EL (cell line): ENCODE data around the gene ITGB3.

ENCODE experiments used
- DNase-seq: peaks from one replicate; pipeline ENCODE4 v3.0.0-alpha.2; 2016

The ITGB3 gene

DNA sequence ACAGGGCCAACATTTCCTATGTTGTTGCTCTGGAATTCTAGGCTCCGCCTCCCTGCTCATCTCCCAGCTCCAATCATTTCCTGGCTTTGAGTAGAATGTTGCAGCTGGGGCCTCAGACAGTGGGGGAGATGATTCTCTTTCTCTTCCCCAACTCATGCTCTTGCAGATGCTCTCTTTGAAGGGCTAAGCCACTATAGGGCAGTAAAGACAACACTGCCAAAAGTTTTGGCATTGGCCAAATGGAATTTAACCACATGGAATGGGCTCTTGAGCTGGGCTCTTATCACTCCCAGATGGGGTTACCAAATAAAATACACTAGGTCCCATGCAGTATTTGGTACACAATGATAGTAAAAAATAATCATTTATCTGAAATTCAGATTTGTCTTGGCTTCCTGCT lies 50.6 kb downstream of the ITGB3 start:
- DNase-seq, result peak; percentile 18

DNA sequence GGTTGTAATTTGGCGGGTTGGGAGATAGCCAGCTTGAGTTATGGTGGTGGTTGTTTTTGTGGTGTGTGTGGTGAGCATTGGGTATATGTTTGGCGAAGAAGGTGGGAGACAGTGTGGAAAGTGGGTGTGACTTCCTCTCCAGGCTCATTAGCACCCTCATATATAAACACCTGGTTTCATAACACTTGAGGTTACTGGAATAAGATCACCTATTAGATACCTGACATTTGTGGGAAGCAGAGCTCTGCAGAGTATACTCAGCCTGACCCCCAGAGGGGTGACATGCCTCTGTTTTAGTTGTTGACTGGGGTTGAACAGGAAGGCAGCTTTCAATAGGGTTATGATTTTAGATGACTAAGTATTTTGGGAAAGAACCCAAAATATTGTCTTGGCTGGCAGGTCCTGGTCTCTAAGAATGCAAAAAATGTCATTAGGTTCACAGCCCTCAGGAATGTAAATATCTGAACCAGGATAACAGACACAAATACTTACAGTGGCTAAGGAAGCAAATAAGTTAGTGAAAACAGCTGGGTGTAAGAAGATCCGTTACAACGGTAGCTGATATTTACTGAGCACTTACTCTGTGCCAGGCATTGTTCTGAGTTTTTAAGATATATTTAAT lies 51.8 kb downstream of the ITGB3 start:
- peak; percentile 95 for DNase-seq

DNA sequence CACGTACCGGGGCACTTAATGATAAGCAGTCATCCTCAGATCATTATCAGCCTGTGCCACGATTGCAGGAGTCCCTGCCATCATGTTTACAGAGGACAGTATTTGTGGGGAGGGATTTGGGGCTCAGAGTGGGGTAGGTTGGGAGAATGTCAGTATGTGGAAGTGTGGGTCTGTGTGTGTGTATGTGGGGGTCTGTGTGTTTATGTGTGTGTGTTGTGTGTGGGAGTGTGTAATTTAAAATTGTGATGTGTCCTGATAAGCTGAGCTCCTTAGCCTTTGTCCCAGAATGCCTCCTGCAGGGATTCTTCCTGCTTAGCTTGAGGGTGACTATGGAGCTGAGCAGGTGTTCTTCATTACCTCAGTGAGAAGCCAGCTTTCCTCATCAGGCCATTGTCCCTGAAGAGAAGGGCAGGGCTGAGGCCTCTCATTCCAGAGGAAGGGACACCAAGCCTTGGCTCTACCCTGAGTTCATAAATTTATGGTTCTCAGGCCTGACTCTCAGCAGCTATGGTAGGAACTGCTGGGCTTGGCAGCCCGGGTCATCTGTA lies 56.6 kb downstream of the ITGB3 start:
- DNase-seq, result no peak

DNA sequence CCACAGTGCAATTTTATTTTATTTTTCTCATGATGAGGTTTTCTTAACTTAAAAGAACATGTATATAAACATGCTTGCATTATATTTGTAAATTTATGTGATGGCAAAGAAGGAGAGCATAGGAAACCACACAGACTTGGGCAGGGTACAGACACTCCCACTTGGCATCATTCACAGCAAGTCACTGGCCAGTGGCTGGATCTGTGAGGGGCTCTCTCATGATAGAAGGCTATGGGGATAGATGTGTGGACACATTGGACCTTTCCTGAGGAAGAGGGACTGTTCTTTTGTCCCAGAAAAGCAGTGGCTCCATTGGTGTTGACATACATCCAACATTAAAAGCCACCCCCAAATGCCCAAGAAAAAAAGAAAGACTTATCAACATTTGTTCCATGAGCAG lies 57.8 kb downstream of the ITGB3 start:
- DNase-seq, result no peak

DNA sequence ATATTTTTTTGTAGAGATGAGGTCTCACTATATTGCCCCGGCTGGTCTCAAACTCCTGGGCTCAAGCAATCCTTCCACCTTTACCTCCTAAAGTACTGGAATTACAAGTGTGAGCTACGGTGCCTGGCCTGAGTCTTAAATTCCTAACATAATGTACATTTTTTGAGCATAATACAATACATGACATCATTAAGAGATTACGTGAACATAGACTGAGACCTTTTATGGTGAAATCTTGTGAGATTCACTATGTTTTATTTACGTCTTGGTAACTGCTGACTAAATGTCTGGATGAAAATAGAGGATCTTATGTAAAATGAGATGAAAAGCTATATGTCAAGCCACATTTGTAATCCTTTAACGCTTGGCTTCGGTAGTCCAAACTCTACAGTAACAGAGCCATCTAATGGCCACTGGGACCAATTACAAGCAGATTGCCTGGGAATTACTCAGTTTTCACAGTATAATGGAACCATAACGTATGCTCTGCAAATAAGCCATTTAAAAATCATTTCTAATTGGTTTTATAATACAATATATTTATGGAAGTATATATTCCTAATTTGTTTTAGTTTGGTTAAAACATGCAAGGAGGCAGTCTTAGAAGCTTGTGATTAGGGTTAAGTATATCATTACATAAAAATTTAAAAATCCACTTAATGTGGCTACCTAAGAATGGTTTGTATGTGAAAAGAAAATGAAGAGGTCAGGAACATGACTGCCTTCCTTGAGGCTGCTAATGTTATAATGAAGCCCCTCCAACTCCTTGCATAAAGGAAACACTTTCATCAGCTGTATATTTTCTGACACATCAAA lies 62.0 kb downstream of the ITGB3 start:
- DNase-seq, result peak; percentile 86

DNA sequence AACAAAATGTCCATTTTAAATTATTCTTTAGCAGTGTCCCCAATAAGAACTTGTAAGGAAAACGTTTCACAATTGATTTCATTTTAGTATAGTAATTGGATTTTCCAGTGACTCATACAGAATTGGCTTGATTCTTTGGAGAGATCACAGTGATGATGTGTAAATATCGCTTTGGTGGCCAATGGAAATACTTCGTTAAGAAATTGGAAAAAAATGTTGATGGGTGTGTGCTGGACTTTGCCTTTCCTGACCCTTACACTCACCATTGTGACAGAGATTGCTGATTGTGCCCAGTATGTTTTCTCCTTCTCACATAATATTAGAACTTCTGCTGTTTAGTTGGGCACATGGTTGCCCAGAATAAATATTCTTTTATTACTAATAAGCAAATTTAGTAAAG lies 62.7 kb downstream of the ITGB3 start:
- DNase-seq, result peak; percentile 56

DNA sequence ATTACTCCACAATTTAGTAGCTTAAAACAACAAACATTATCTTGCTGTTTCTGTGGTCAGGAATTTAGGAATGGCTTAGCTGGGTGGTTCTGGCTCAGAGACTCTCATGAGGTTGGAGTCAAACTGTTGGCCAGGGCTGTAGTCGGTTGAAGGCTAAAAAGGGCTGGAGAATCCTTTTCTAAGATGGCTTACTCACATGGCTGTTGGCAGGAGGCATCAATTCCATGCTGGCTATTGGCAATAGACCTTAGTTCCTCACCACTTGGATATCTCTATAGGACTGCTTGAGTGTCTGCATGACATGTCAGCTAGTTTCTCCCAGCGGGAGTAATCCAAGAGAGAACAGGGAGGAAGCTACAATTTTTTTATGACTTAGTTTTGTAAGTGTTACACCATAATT lies 63.5 kb downstream of the ITGB3 start:
- DNase-seq, result peak; percentile 21

DNA sequence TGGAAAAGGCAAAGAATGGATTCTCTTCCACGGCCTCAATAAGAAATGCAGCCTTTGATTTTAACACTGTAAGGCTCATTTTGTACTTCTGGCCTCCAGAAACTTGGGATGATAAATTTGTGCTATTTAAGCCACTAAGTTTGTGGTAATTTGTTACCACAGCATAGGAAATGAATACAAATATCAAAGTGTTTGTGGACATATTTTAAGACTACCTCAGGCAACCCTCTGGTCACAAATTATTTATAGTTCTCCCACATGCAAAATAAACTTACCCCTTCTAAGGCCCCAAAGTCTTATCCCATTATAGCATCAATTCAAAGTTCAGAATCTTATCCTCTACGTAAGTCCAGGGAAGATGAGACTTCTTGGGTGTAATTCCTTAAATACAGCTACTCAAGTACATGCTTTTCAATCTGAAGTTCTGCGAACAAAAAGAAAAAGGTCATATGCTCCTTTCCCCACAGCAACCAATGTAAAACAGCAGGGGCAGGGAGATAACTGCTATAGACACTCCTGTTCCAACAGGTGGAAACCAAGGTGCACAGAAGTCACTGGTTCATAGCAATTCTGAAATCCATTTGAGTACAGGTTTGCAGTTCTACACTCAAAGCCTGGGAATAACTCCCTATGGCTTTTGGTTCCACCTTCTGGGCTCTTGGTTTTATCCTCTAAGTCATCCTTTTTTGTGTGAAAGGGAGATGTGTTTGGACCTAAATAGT lies 64.7 kb downstream of the ITGB3 start:
- DNase-seq, result no peak

DNA sequence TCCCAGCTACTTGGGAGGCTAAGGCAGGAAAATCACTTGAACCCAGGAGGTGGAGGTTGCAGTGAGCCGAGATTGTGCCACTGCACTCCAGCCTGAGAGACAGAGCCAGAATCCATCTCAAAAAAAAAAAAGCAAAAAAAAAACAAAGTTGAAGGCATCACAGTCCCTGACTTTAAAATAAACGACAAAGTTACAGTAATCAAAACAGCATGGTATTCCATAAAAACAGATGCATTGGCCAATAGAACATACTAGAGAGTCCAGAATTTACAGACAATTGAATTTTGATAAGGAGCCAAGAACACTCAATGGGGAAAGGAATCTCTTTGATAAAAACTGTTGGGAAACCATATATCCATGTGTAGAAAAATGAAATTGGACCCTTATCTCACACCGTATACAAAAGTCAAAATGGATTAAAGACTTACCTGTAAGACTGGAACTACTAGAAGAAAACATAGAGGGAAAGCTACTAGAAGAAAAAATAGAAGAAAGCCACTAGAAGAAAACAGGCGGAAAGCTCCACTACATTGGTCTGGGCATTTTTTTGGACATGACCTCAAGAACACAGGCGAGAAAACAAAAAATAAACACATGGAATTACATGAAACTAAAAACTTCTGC lies 67.4 kb downstream of the ITGB3 start:
- DNase-seq, result no peak

DNA sequence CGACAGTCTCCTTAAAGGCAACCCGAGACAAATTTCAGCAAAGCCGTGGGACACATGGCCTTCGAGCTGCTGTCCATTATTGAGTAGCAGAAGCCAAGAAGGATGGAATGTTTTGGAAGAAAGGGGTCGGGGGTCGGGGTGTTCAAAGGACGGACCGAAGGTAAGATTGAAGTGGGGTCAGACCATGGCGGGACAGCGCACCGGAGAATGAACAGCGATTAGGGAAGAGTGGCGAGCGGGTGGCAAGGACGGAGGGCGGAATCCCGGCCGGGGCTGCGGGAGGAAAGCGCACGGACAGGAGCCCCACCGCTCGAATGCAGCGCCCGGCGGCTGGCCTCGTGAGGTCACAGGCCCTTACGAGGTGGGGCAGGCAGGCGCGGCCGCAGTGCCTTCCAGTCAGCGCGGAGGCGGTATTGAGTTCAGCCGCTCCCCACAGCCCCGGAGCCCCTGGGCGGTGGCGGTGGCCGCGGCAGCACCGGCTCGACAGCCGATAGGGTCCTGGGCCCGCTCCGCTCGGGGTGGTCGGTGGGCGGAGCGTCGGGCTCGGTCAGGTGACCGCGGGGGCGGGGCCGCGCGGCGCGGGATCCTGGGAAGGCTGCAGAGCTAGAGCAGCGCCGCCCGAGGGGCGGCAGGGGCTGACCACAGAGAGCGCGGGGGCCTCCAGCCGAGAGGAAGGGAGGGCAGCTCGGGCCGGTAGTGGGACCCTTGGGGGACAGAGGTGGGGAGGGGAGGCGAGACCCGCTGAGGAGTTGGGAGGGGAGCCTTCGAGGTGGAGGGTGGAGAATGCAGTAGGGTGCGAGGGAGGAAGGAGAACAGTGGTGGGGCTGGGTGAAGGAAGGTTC lies 70.0 kb downstream of the ITGB3 start, which contains the start of gene EFCAB13:
EFCAB13 (plus strand) TSS at position 574 of the 842 bp plus-strand sequence. CDS start 4,399 bp downstream, outside the sequence.
- DNase-seq, result peak; percentile 91

DNA sequence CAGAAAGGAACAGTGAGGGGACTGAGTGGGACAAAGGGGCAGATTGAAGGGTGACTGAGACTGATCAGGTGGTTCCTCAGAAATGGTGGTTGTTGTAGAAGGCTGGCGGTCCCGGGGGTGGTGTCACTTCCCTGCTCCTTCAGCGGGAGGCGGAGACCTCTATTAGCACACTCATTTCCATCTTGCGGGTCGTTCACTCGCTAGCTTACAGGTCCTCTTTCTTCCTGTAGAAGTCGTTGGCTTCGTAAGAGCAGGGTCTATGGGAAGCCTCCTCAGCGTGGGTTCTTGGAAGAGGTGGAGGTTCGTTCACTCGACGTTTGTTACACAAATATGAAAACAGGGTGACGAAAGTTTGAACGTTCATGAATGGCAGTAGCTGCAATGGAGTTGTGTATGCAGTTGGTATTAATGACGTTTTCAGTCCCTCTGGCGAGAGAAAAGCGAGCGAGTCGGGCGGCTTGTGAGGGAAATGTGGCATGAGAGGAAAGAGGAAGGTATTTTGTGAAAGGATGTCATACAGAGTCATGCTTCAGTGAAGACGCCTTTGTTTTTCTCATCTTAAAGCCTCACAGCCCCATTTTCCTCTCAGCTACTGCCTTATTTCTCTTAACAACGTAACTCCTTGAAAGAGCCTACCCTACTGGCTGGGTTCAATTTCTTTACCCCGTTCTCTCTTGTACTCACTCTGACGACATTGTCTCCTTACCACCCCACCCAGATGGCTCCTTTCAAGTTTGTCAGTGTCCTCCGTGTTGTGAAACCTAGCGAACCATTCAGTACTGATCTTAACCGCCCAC lies 70.8 kb downstream of the ITGB3 start:
- peak; percentile 67 for DNase-seq

DNA sequence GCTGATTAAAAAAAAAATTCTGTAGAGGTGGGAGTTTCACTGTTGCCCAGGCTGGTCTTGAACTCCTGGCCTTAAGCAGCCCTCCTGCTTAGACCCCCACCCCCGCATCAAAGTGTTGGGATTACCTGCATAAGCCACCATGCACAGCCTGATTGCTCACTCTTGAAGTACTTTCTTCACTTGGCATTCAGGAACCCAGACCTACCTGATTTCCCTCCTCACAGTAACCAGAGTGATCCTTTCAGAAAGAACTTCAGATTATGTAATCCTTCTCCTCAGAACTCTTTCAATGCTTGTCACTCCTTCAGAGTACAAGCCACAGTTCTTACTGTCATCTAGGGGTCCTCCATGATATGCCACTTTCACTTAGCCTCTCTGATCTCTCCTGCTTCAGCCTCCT lies 71.5 kb downstream of the ITGB3 start:
- DNase-seq, result no peak

DNA sequence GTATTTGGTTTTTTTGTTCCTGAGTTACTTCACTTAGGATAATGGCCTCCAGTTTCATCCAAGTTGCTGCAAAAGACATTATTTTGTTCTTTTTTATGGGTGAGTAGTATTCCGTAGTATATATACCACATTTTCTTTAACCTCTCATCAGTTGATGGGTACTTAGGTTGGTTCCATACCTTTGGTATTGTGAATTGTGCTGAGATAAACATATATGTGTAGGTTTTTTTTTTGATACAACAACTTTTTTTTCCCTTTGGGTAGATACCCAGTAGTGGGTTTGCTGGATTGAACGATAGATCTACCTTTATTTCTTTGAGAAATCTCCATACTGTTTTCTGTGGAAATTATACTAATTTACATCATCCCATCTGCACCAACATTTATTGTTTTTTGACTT lies 76.9 kb downstream of the ITGB3 start:
- DNase-seq, result no peak

DNA sequence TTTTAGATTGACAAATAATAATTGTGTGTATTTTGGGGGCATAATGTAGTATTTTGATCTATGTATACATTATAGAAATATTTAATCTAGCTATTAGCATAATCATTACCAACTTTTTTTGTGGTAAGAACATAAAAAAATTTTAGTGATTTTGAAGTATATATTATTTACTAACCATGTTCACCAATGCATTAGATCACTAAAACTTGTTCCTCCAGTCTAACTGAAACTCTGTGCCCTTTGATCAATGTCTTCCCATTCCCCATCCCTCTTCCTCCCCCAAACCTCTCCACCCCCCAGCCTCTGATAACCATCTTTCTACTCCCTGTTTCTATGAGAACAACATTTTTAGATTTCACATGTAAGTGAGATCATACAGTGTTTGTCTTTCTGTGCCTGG lies 78.7 kb downstream of the ITGB3 start:
- no peak for DNase-seq

DNA sequence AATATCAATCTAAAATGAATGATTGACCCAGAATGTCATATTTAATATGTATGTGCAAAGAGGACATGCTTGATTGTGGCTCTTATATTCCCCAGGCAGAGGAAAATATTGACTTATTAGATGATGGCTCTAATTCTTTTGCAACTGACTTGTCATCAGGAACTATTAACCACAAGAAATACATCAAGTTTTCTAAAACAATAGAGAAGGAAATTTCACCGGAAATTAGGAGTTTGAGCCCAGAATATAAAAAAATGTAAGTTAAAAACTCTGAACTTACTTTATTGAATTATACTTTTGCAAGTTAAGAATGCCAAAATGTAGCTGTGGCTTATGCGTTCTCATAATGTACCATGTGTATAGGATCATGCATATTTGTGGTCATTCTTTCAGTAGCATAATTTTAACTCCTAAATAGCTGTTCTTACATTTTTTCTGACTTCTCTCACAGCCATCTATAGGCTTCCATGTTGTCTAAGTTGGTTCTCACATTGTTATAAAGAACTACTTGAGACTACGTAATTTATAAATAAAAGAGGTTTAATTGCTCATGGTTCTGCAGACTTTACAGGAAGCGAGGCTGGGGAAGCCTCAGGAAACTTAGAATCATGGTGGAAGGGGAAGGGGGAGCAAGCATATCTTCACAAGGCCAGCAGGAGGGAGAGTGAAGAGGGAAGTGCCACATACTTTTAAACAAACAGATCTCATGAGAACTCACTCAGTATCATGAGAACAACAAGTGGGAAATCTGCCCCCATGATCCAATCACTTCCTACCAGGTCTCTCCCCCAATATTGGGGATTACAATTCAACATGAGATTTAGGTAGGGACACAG lies 81.7 kb downstream of the ITGB3 start:
- no peak for DNase-seq

DNA sequence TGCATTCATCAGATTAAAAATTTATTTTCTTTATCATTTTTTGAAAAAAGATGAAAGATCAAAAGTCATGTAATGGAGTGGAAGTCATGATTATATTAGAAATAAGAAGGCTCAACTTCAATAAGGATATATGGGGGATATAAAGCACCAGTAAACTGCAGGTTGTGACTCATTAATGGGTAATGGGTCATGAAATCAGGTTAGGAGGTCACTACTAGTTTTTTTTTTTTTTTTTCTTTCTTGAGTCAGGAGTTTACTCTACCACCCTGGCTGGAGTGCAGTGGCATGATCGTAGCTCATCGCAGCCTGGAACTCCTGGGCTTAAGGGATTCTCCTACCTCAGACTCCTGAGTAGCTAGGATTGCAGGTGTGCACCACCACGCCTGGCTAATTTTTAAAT lies 84.4 kb downstream of the ITGB3 start:
- DNase-seq, result no peak

DNA sequence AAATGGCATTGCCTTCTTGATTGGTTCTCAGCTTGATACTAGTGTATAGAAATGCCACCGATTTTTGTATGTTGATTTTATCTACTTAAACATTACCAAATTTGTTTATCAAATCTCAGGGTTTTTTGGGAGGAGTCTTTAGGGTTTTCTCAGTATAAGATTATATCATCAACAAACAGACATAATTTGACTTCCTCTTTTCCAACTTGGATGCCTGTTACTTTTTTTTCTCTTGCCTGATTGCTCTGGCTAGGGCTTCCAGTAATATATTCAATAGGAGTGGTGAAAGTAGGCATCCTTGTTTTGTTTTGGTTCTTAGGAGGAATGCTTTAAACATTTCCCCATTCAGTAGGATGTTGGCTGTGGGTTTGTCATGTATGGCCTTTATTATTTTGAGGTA lies 99.2 kb downstream of the ITGB3 start:
- no peak for DNase-seq

DNA sequence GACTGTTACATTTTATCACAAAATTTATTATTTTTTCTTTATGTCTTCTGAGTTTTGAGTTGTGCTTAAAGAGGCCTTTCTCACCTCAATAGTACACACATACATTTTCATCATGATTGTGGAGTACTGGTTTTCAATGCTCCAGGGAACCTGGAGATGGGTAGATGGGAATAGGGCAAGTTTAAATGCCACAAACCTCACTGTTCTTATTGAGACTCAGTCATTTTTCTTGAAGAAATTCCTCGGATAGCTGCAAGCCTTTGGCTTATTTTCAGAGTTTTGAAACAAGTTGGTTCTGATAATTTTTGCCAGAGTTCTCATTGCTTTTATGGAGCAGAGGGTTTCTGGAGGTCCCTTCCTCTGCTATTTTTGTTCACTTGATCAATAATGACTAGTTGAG lies 105.0 kb downstream of the ITGB3 start:
- no peak for DNase-seq
